ENCODE data around the gene SOCS1.

GRCh38 chr16:11302977-11303376 lies 47.0 kb upstream of the SOCS1 start:
- TF ChIP-seq, protein P1, sequence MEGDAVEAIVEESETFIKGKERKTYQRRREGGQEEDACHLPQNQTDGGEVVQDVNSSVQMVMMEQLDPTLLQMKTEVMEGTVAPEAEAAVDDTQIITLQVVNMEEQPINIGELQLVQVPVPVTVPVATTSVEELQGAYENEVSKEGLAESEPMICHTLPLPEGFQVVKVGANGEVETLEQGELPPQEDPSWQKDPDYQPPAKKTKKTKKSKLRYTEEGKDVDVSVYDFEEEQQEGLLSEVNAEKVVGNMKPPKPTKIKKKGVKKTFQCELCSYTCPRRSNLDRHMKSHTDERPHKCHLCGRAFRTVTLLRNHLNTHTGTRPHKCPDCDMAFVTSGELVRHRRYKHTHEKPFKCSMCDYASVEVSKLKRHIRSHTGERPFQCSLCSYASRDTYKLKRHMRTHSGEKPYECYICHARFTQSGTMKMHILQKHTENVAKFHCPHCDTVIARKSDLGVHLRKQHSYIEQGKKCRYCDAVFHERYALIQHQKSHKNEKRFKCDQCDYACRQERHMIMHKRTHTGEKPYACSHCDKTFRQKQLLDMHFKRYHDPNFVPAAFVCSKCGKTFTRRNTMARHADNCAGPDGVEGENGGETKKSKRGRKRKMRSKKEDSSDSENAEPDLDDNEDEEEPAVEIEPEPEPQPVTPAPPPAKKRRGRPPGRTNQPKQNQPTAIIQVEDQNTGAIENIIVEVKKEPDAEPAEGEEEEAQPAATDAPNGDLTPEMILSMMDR (IDR thresholded peaks at IDR 0.05; ENCODE audit: low read depth, low read length, missing input control) = no peak
- no peak for TF ChIP-seq NR2F2 (IDR thresholded peaks at IDR 0.05)
- TF ChIP-seq REST (IDR thresholded peaks at IDR 0.05) = no peak
- no peak for TF ChIP-seq EGR1 (IDR thresholded peaks at IDR 0.05; ENCODE audit: low read depth in 2 of 2)
- TF ChIP-seq, protein P2, sequence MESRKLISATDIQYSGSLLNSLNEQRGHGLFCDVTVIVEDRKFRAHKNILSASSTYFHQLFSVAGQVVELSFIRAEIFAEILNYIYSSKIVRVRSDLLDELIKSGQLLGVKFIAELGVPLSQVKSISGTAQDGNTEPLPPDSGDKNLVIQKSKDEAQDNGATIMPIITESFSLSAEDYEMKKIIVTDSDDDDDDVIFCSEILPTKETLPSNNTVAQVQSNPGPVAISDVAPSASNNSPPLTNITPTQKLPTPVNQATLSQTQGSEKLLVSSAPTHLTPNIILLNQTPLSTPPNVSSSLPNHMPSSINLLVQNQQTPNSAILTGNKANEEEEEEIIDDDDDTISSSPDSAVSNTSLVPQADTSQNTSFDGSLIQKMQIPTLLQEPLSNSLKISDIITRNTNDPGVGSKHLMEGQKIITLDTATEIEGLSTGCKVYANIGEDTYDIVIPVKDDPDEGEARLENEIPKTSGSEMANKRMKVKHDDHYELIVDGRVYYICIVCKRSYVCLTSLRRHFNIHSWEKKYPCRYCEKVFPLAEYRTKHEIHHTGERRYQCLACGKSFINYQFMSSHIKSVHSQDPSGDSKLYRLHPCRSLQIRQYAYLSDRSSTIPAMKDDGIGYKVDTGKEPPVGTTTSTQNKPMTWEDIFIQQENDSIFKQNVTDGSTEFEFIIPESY (IDR thresholded peaks at IDR 0.05) = no peak
- TF ChIP-seq YY1 (IDR thresholded peaks at IDR 0.05) = no peak
- TF ChIP-seq RAD21 (IDR thresholded peaks at IDR 0.05) = no peak
- no peak for TF ChIP-seq ATF3 (IDR thresholded peaks at IDR 0.05)
- TF ChIP-seq GABPA (IDR thresholded peaks at IDR 0.05 in 1 of 2, conservative IDR thresholded peaks at IDR 0.05 in 1 of 2) = no peak
- no peak for TF ChIP-seq JUND (IDR thresholded peaks at IDR 0.05)
- TF ChIP-seq HNF4G (IDR thresholded peaks at IDR 0.05) = no peak
- no peak for TF ChIP-seq SP1 (IDR thresholded peaks at IDR 0.05)
- TF ChIP-seq, protein P3, sequence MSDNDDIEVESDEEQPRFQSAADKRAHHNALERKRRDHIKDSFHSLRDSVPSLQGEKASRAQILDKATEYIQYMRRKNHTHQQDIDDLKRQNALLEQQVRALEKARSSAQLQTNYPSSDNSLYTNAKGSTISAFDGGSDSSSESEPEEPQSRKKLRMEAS (IDR thresholded peaks at IDR 0.05) = no peak
- no peak for TF ChIP-seq TAF1 (conservative IDR thresholded peaks at IDR 0.05)

Measured in liver (tissue), 3 donors.